H1 (cell line): ENCODE data around the gene PPARD. TPM values are rescaled to one million over a fixed set of nuclear protein-coding genes. Genes with fewer than 3 reads are reported as not detected.
A peak's percentile ranks its signal among the peaks of the same experiment; 100 is the strongest.

Experiments
- CTCF ChIA-PET: fragments of 300-600 bp; sonication (Branson Sonifier 250); formaldehyde crosslinking; loops from one replicate; lab custom pipeline; 2021; ENCODE audit not compliant: partially characterized antibody; lab: Charles Lee
- POLR2A ChIA-PET: fragments of 300-600 bp; sonication (Branson Sonifier 250); formaldehyde crosslinking; loops from one replicate; lab custom pipeline; 2021; ENCODE audit warnings: inconsistent platforms; ENCODE audit not compliant: partially characterized antibody; lab: Charles Lee
- DNase-seq, 2 experiments: peaks; one replicate each; pipeline versions ENCODE4 v3.0.0 to v3.0.0-alpha.2; 2010 to 2022; ENCODE audit warnings: low spot score in 2 of 2, low read depth in 1 of 2, mixed read lengths in 1 of 2
- FAIRE-seq: peaks from 2 replicates; lab custom pipeline; 2011; peaks lifted over from hg19 to GRCh38; lab: Jason Lieb, UNC
- H2AFZ ChIP-seq: 2 replicates; pipeline ENCODE4 v1.8.1; 2012; ENCODE audit warnings: low read length, inconsistent platforms
- H2AK5ac ChIP-seq: 2 replicates; pipeline ENCODE4 v1.6.1; 2013; ENCODE audit warnings: low read depth, low read length
- H2BK120ac ChIP-seq: replicated peaks from 2 replicates; pipeline ENCODE3; 2013; ENCODE audit warnings: low read depth, low read length, inconsistent platforms
- H2BK12ac ChIP-seq: 2 replicates; pipeline ENCODE4 v1.6.1; 2013; ENCODE audit warnings: low read depth, low read length
- H2BK15ac ChIP-seq: 2 replicates; pipeline ENCODE4 v1.6.1; 2013; ENCODE audit warnings: low read length
- H2BK20ac ChIP-seq: 2 replicates; pipeline ENCODE4 v1.6.1; 2013; ENCODE audit warnings: low read length
- H2BK5ac ChIP-seq: 2 replicates; pipeline ENCODE4 v1.6.1; 2013; ENCODE audit warnings: low read depth, low read length
- H3K14ac ChIP-seq: 2 replicates; pipeline ENCODE4 v1.6.1; 2013; ENCODE audit warnings: inconsistent platforms; ENCODE audit not compliant: insufficient read length
- H3K18ac ChIP-seq: 2 replicates; pipeline ENCODE4 v1.6.1; 2013; ENCODE audit warnings: low read length; ENCODE audit errors: extremely low read depth
- H3K23ac ChIP-seq: 2 replicates; pipeline ENCODE4 v1.6.1; 2013; ENCODE audit warnings: inconsistent platforms; ENCODE audit not compliant: insufficient read length
- H3K23me2 ChIP-seq: 2 replicates; pipeline ENCODE4 v1.6.1; 2013; ENCODE audit warnings: low read depth, low read length
- H3K27ac ChIP-seq: 2 replicates; pipeline ENCODE4 v1.6.1; 2011; ENCODE audit warnings: low read depth, low read length, inconsistent platforms
- H3K27me3 ChIP-seq, 4 experiments: replicated peaks in 1 of 4; 1 replicate in 1 of 4; 2 replicates in 3 of 4; pipeline versions ENCODE4 v1.6.1 to v1.8.1; 2011 to 2013; ENCODE audit warnings: low read length in 3 of 4, mild to moderate bottlenecking in 3 of 4, inconsistent platforms in 2 of 4, mixed read lengths in 2 of 4, moderate library complexity in 1 of 4; ENCODE audit not compliant: control insufficient read depth in 3 of 4, insufficient read depth in 3 of 4; ENCODE audit errors: extremely low read depth in 1 of 4
- H3K36me3 ChIP-seq, 4 experiments: 2 replicates each; pipeline versions ENCODE4 v1.6.1 to v1.8.1; 2011 to 2013; ENCODE audit warnings: mild to moderate bottlenecking in 4 of 4, low read length in 3 of 4, moderate library complexity in 2 of 4, control low read depth in 1 of 4, inconsistent platforms in 1 of 4; ENCODE audit not compliant: insufficient read depth in 4 of 4, control insufficient read depth in 2 of 4
- H3K4ac ChIP-seq: replicated peaks from 2 replicates; pipeline ENCODE3; 2013; ENCODE audit warnings: low read length, low read depth, mixed read lengths, inconsistent platforms; ENCODE audit not compliant: insufficient read length
- H3K4me1 ChIP-seq, 4 experiments: replicated peaks in 1 of 4; 1 replicate in 1 of 4; 2 replicates in 3 of 4; pipeline versions ENCODE4 v1.6.1 to v1.8.1; 2011 to 2013; ENCODE audit warnings: low read length in 3 of 4, inconsistent platforms in 2 of 4, mixed read lengths in 1 of 4; ENCODE audit not compliant: insufficient read depth in 4 of 4, control insufficient read depth in 3 of 4
- H3K4me2 ChIP-seq, 2 experiments: 2 replicates each; pipeline versions ENCODE4 v1.6.1 to v1.8.1; 2011 to 2013; ENCODE audit warnings: low read depth in 2 of 2, low read length in 2 of 2, control low read depth in 1 of 2, inconsistent platforms in 1 of 2, mild to moderate bottlenecking in 1 of 2; ENCODE audit not compliant: insufficient read depth in 1 of 2
- H3K4me3 ChIP-seq, 4 experiments: fragments of 200-600, 300-600 bp in 1 of 4; sonication (generic), shearing (Covaris generic), sonication (Bioruptor Twin) in 1 of 4; 2 replicates each; pipeline versions ENCODE4 v1.5.1 to v1.8.1; 2011 to 2016; ENCODE audit warnings: low read length in 4 of 4, low read depth in 3 of 4, control low read depth in 2 of 4, inconsistent platforms in 2 of 4, mild to moderate bottlenecking in 2 of 4, mixed read lengths in 1 of 4, moderate library complexity in 1 of 4; ENCODE audit not compliant: insufficient read depth in 2 of 4; ENCODE audit errors: extremely low read depth in 1 of 4
- H3K56ac ChIP-seq: replicated peaks from 2 replicates; pipeline ENCODE3; 2013; ENCODE audit warnings: low read depth, mild to moderate bottlenecking, mixed read lengths, low read length, inconsistent platforms; ENCODE audit not compliant: insufficient read length
- H3K79me1 ChIP-seq: 2 replicates; pipeline ENCODE4 v1.6.1; 2013; ENCODE audit warnings: low read depth, low read length, control low read depth
- H3K79me2 ChIP-seq, 2 experiments: 2 replicates each; pipeline versions ENCODE4 v1.6.1 to v1.8.1; 2012 to 2013; ENCODE audit warnings: low read length in 2 of 2, mild to moderate bottlenecking in 2 of 2, inconsistent platforms in 1 of 2; ENCODE audit not compliant: insufficient read depth in 2 of 2, control insufficient read depth in 1 of 2
- H3K9ac ChIP-seq, 4 experiments: replicated peaks in 1 of 4; 1 replicate in 1 of 4; 2 replicates in 3 of 4; pipeline versions ENCODE4 v1.6.1 to v1.8.1; 2011 to 2013; ENCODE audit warnings: low read depth in 3 of 4, low read length in 3 of 4, control low read depth in 2 of 4, mild to moderate bottlenecking in 2 of 4, moderate library complexity in 2 of 4, inconsistent platforms in 1 of 4; ENCODE audit errors: extremely low read depth in 1 of 4
- H3K9me3 ChIP-seq, 2 experiments: 2 replicates each; pipeline versions ENCODE4 v1.6.1 to v1.8.1; 2012 to 2013; ENCODE audit warnings: mild to moderate bottlenecking in 2 of 2, moderate library complexity in 2 of 2, control low read depth in 1 of 2, inconsistent platforms in 1 of 2, low read depth in 1 of 2, low read length in 1 of 2, mixed read lengths in 1 of 2; ENCODE audit not compliant: insufficient read depth in 2 of 2
- H4K20me1 ChIP-seq, 2 experiments: replicated peaks in 1 of 2; 2 replicates each; pipeline versions ENCODE3 to v1.8.1; 2011 to 2013; ENCODE audit warnings: inconsistent platforms in 2 of 2, low read length in 2 of 2, mild to moderate bottlenecking in 1 of 2; ENCODE audit not compliant: insufficient read depth in 2 of 2, control insufficient read depth in 1 of 2
- H4K5ac ChIP-seq: 2 replicates; pipeline ENCODE4 v1.6.1; 2013; ENCODE audit warnings: low read length, low read depth, mixed read lengths, inconsistent platforms; ENCODE audit not compliant: insufficient read length
- H4K8ac ChIP-seq: 2 replicates; pipeline ENCODE4 v1.8.0; 2013; ENCODE audit warnings: mild to moderate bottlenecking, moderate library complexity, low read length, inconsistent platforms; ENCODE audit not compliant: insufficient read depth; ENCODE audit errors: extremely low read depth
- H4K91ac ChIP-seq: replicated peaks from 2 replicates; pipeline ENCODE3; 2013; ENCODE audit warnings: low read length, mixed read lengths, inconsistent platforms; ENCODE audit not compliant: insufficient read length
- ASH2L ChIP-seq: fragments of 200-600, 300-600 bp; sonication (generic); IDR thresholded peaks from one replicate; pipeline ENCODE4 v1.7.1; 2017; ENCODE audit warnings: low read length
- CHD1 ChIP-seq: IDR thresholded peaks from 2 replicates; pipeline ENCODE4 v1.6.1; 2012; ENCODE audit warnings: low read depth, low read length, improper control_type of control experiment
- KDM4A ChIP-seq: IDR thresholded peaks from one replicate; pipeline ENCODE4 v1.7.1; 2012; ENCODE audit warnings: low read depth, mild to moderate bottlenecking, moderate library complexity, low read length, inconsistent platforms; ENCODE audit not compliant: severe bottlenecking
- PHF8 ChIP-seq: fragments of 200-600 bp; sonication (generic); conservative IDR thresholded peaks from 2 replicates; pipeline ENCODE4 v1.7.1; 2012; ENCODE audit warnings: low read depth, mild to moderate bottlenecking, inconsistent platforms, low read length, moderate library complexity
- RBBP5 ChIP-seq: IDR thresholded peaks from 2 replicates; pipeline ENCODE4 v1.7.1; 2012; ENCODE audit warnings: low read depth, mild to moderate bottlenecking, inconsistent platforms, low read length, moderate library complexity, borderline replicate concordance
- SIN3A ChIP-seq, 2 experiments: IDR thresholded peaks in 1 of 2; conservative IDR thresholded peaks in 1 of 2; 2 replicates each; pipeline ENCODE4 v1.6.1; 2011 to 2012; ENCODE audit warnings: low read length in 2 of 2, improper control_type of control experiment in 1 of 2, low read depth in 1 of 2, mild to moderate bottlenecking in 1 of 2
- SP1 ChIP-seq: IDR thresholded peaks from 2 replicates; pipeline ENCODE4 v1.6.1; 2011; ENCODE audit warnings: low read depth, low read length
- WGBS, 2 experiments: shearing (Covaris generic) in 1 of 2; methylation state at CpG; one replicate each; pipeline versions ENCODE4 v1.1.6 to v1.1.7; 2013 to 2015; ENCODE audit warnings: low lambda C conversion rate in 2 of 2, mixed read lengths in 2 of 2, inconsistent platforms in 1 of 2, low coverage in 1 of 2, missing lambda C conversion rate in 1 of 2; ENCODE audit not compliant: insufficient replicate concordance in 2 of 2, insufficient coverage in 1 of 2, insufficient read length in 1 of 2; ENCODE audit errors: extremely low coverage in 1 of 2, missing lambda C conversion rate in 1 of 2; 5-methylcytosine and 5-hydroxymethylcytosine counted together
- long read RNA-seq, 2 experiments: library from RNA in 1 of 2; library from capped mRNA in 1 of 2; stranded (forward); transcript quantifications; one replicate each; pipeline ENCODE4 v2.0.0, GENCODE V29; 2021; ENCODE audit warnings: inconsistent platforms in 1 of 2
- polyA minus RNA-seq, 3 experiments: library from RNA; depleted of rRNA, polyadenylated mRNA; stranded (reverse); fragments of >200 nt; gene quantifications; 1 replicate in 2 of 3; 2 replicates in 1 of 3; pipeline ENCODE4 v1.2.3, GENCODE V29; 2011
- polyA plus RNA-seq, 7 experiments: library from polyadenylated mRNA; depleted of rRNA in 3 of 7; stranded (reverse) in 5 of 7; unstranded in 2 of 7; fragments of >200 nt in 5 of 7; fragments of 200-250 nt in 2 of 7; gene quantifications; 1 replicate in 5 of 7; 2 replicates in 1 of 7; 4 replicates in 1 of 7; pipeline versions ENCODE4 v1.2.1 to v1.2.3, GENCODE V29; 2011 to 2013; ENCODE audit warnings: missing spikeins in 2 of 7, mixed read lengths in 2 of 7
- total RNA-seq: library from RNA; stranded (reverse); fragmentation: NEBNext Ultra II Directional; extraction: Animal tissue kit (Norgen Biotek cat#: 25700); gene quantifications from 2 replicates; pipeline ENCODE4 v1.2.1, GENCODE V29; 2021

PPARD gene
- 14.9 and 16.9 TPM in 2 replicates for total RNA-seq
- polyA plus RNA-seq (2011; rRNA removed) = 14.6 and 18.9 TPM in 2 replicates
- 11.9 TPM for polyA plus RNA-seq (2011; cell fraction: cytosol; rRNA removed)
- polyA plus RNA-seq (2011; cell fraction: nucleus; rRNA removed) = 12.8 TPM
- polyA plus RNA-seq (2012, experiment 1 of 2) = 10.5 to 16.1 TPM (median 14.7 TPM) in 4 replicates
- 11.9 TPM for polyA plus RNA-seq (2012, experiment 2 of 2)
- polyA plus RNA-seq (2013, experiment 1 of 2) = 10.8 TPM
- polyA plus RNA-seq (2013, experiment 2 of 2) = 10.5 TPM
- 6.6 and 10.4 TPM in 2 replicates for polyA minus RNA-seq (2011; rRNA and poly(A)+ RNA removed)
- 7.1 TPM for polyA minus RNA-seq (2011; cell fraction: cytosol; rRNA and poly(A)+ RNA removed)
- polyA minus RNA-seq (2011; cell fraction: nucleus; rRNA and poly(A)+ RNA removed) = 6.8 TPM
- long read RNA-seq, experiment 1, partial matches to known transcripts = 10 of 17 reads
- long read RNA-seq, experiment 1, other reads (novel, unspliced or antisense) = 6 of 17 reads
- long read RNA-seq, experiment 2, partial matches to known transcripts = 2 of 5 reads
- long read RNA-seq, experiment 2, other reads (novel, unspliced or antisense) = 3 of 5 reads

DNA sequence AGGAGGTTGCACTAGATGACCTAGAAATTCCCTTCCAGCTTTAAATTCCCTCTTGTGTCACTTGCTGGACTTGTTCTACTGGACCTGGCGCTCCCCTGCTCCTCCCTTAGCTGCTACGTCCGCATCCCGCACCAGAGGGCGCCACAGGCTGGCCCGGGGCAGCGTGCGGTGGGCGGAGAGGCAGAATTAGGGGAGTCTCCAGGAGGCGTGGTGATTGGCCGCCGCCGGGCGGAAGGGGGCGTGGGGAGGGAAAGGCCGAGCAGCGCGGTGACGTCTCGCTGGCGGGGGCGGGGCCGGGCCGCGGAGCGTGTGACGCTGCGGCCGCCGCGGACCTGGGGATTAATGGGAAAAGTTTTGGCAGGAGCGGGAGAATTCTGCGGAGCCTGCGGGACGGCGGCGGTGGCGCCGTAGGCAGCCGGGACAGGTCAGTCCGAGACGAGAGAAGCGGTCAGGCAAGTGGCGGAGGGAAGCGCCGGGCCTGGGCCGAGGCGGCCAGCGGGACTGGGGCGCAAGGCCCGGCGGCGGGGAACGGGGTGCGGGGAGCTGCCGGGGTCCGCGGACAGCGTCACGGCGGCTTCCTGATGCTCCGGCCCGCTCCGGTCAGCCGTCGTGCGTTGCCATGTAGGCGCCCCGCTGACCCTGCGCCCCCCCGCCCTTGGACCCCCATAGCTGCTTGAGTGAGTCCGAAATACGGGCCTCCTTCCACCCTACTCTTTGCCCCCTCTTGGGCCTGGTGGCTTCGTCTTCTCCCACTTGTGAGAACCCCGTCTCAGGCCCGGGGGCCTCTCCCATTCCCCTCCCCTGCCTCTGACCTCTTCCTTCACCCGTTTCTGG is at the start of gene PPARD:
Gene PPARD (plus strand): TSS at position 301 of the 834 bp plus-strand sequence. CDS start 68,530 bp downstream, outside the sequence.
- Histone ChIP-seq H3K9ac (peak within 1 kb of the TSS; percentile 60 to 82 (median 70)), H3K27me3 (no peaks in the 10 kb centered on the region), H2BK5ac (no peak within 1 kb of the TSS), H4K91ac (no peak within 1 kb of the TSS), H2AFZ (peak within 1 kb of the TSS; percentile 1; the same call in 1 of the 2 replicates), H3K4ac (no peak within 1 kb of the TSS), H3K4me1 (peaks cover 0 to 7% (median 1%) of the 10 kb centered on the region in 4 experiments; a peak in 3 of 7 replicates), H2BK20ac (no peak within 1 kb of the TSS), H3K14ac (no peak within 1 kb of the TSS), H3K9me3 (no peaks in the 10 kb centered on the region), H3K79me1 (peaks cover 12% of the 10 kb centered on the region; the same call in 1 of the 2 replicates), H4K20me1 (peaks cover 0 to 3% of the 10 kb centered on the region in 2 experiments), H2BK120ac (no peak within 1 kb of the TSS), H3K27ac (no peak within 1 kb of the TSS), H2BK12ac (no peak within 1 kb of the TSS), H3K23me2 (peaks cover 7% of the 10 kb centered on the region), H3K79me2 (peaks cover 0 to 10% of the 10 kb centered on the region in 2 experiments; a peak in 2 of 4 replicates), H3K4me3 (peak within 1 kb of the TSS; percentile 38 to 77 (median 62)), H2BK15ac (peak within 1 kb of the TSS; percentile 61; the same call in 1 of the 2 replicates), H2AK5ac (0 out of 2 replicates have a peak within 1 kb of the TSS, but pooled peaks have one; percentile 65), H4K5ac (no peak within 1 kb of the TSS), H4K8ac (peak within 1 kb of the TSS; percentile 73; the same call in 1 of the 2 replicates), H3K56ac (no peak within 1 kb of the TSS), H3K18ac (no peak within 1 kb of the TSS), H3K36me3 (no peaks in the 10 kb centered on the region), H3K4me2 (peak within 1 kb of the TSS; percentile 79 to 95), H3K23ac (no peak within 1 kb of the TSS)
- CTCF ChIA-PET = interaction anchor here (0.7 to 7.0 kb wide), 33 partner anchors 10 to 454 kb away, joined by 3 to 140 read pairs (median 5); partner anchors contain the start of genes DEF6, FANCE and RPL10A
- DNase-seq = peak; percentile 82 to 100
- FAIRE-seq = no peak
- WGBS, 2 experiments = 2% methylated on average over 33 of the region's 77 CpGs; no CpG with 5 or more reads in 1 of the 2 experiments
- POLR2A ChIA-PET = interaction anchor here (0.5 to 2.3 kb wide), 13 partner anchors 12 to 142 kb away, joined by 3 to 11 read pairs (median 3); partner anchors contain the start of genes DEF6 and RPL10A
- TF ChIP-seq RBBP5 = 0 out of 2 replicates have a peak, but pooled peaks have one; percentile 66
- TF ChIP-seq SIN3A (conservative IDR thresholded peaks at IDR 0.05 in 1 of 2, IDR thresholded peaks at IDR 0.05 in 1 of 2; ENCODE audit: low read depth in 1 of 2, low read length in 2 of 2) = peak in 1 of 2 experiments; percentile 81; a peak in 2 of 4 replicates
- TF ChIP-seq SP1 = peak; percentile 62; the same call in 1 of the 2 replicates
- no peak for TF ChIP-seq CHD1
- 0 out of 2 replicates have a peak, but pooled peaks have one; percentile 46 for TF ChIP-seq PHF8
- TF ChIP-seq KDM4A = peak; percentile 88
- peak; percentile 39 for TF ChIP-seq ASH2L
